ENCODE data around the gene RFX6. TPM values are rescaled to one million over a fixed set of nuclear protein-coding genes. Genes with fewer than 3 reads are reported as not detected.

RFX6 gene
- total RNA-seq, 1 donor from 2014 or later, result not detected

DNA sequence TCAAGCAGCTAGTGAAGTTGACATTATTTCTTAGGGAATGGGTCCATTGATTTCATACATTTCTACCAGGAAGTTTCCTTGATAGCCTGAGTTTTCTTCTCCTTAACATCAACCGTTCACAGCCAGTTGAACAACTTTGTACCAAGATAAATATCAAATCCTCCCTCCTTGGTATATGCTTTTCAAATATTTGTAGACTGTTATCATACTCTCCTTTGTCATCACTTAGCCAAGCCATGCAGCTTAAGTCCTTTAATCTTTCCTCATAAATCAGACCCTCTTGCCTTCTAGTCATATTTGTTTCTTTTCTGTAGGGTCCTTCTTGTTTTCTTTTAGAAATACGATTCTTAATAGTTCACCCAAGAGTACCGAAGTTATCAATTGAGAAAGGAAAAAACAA, 25.6 kb downstream of the RFX6 start:
- Mint-ChIP-seq H3K27me3 (ENCODE audit: low read depth, unreplicated experiment) (peaks cover 4% of the 10 kb centered on the region), H3K4me3 (ENCODE audit: unreplicated experiment) (no peak overlapping the region), H3K36me3 (ENCODE audit: low read depth, unreplicated experiment) (no peaks in the 10 kb centered on the region), H3K9me3 (ENCODE audit: unreplicated experiment) (peaks cover 14% of the 10 kb centered on the region), H3K4me1 (ENCODE audit: low read depth, unreplicated experiment) (no peaks in the 10 kb centered on the region), H3K27ac (ENCODE audit: unreplicated experiment) (no peak overlapping the region)
- TF ChIP-seq, protein P1, sequence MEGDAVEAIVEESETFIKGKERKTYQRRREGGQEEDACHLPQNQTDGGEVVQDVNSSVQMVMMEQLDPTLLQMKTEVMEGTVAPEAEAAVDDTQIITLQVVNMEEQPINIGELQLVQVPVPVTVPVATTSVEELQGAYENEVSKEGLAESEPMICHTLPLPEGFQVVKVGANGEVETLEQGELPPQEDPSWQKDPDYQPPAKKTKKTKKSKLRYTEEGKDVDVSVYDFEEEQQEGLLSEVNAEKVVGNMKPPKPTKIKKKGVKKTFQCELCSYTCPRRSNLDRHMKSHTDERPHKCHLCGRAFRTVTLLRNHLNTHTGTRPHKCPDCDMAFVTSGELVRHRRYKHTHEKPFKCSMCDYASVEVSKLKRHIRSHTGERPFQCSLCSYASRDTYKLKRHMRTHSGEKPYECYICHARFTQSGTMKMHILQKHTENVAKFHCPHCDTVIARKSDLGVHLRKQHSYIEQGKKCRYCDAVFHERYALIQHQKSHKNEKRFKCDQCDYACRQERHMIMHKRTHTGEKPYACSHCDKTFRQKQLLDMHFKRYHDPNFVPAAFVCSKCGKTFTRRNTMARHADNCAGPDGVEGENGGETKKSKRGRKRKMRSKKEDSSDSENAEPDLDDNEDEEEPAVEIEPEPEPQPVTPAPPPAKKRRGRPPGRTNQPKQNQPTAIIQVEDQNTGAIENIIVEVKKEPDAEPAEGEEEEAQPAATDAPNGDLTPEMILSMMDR (IDR thresholded peaks at IDR 0.05; ENCODE audit: insufficient read depth, low read depth, low read length), result no peak
- no peak for TF ChIP-seq EZH2 (IDR thresholded peaks at IDR 0.05; ENCODE audit: insufficient read depth, low read length)
- FAIRE-seq (no peak), DNase-seq (ENCODE audit: low read depth) (no peak)
- Histone ChIP-seq H3K27me3 (ENCODE audit: insufficient read depth, low read length) (no peaks in the 10 kb centered on the region), H3K36me3 (ENCODE audit: insufficient read depth, low read length) (no peaks in the 10 kb centered on the region), H2AFZ (ENCODE audit: low read depth, low read length) (no peak overlapping the region), H3K27ac (ENCODE audit: low read depth, low read length) (no peak overlapping the region), H3K4me1 (ENCODE audit: insufficient read depth, low read length) (no peaks in the 10 kb centered on the region), H3K9me3 (ENCODE audit: insufficient read depth, low read depth, low read length) (no peaks in the 10 kb centered on the region), H3K4me3 (ENCODE audit: insufficient read depth, low read depth, low read length) (no peak overlapping the region), H3K79me2 (ENCODE audit: insufficient read depth, low read length) (no peaks in the 10 kb centered on the region), H4K20me1 (ENCODE audit: insufficient read depth, low read length) (no peaks in the 10 kb centered on the region), H3K4me2 (ENCODE audit: low read length) (no peak overlapping the region), H3K9ac (ENCODE audit: low read length) (no peak overlapping the region)

DNA sequence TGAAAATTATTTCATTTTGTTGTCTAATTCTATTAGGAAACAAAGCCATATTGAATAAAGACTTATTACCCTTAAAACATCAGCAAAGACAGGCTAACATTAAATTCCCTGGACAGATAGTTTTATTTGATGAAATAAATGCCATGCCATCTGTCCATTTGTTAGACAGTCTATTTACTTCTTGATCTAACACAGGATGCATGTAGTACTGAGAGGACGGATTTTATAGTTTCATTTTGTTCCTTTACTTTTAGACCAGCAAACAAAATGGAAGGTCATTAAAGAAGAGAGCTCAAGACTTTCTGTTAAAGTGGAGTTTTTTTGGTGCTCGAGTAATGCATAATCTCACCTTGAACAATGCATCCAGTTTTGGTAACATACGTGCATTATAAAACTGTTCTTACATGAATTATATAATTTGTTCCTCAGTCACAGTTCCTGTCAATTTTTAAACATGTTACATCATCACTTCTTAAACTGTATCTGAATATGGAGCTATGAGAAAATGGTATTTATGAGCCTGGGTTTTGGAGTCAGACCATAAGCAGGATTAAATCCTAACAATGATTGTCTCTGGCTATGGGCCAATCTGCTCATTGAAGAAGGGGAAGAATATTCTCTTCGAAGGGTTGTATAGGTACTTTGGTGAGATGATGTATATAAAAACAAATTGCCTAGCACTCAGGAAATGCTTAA, 46.0 kb downstream of the RFX6 start:
- DNase-seq (ENCODE audit: low read depth) (no peak), FAIRE-seq (no peak)
- Mint-ChIP-seq H3K27me3 (ENCODE audit: low read depth, unreplicated experiment) (no peaks in the 10 kb centered on the region), H3K27ac (ENCODE audit: unreplicated experiment) (no peak overlapping the region), H3K9me3 (ENCODE audit: unreplicated experiment) (no peaks in the 10 kb centered on the region), H3K4me1 (ENCODE audit: low read depth, unreplicated experiment) (no peaks in the 10 kb centered on the region), H3K4me3 (ENCODE audit: unreplicated experiment) (no peak overlapping the region), H3K36me3 (ENCODE audit: low read depth, unreplicated experiment) (no peaks in the 10 kb centered on the region)
- Histone ChIP-seq H3K9ac (ENCODE audit: low read length) (no peak overlapping the region), H3K4me2 (ENCODE audit: low read length) (no peak overlapping the region), H4K20me1 (ENCODE audit: insufficient read depth, low read length) (no peaks in the 10 kb centered on the region), H2AFZ (ENCODE audit: low read depth, low read length) (no peak overlapping the region), H3K9me3 (ENCODE audit: insufficient read depth, low read depth, low read length) (no peaks in the 10 kb centered on the region), H3K79me2 (ENCODE audit: insufficient read depth, low read length) (no peaks in the 10 kb centered on the region), H3K27ac (ENCODE audit: low read depth, low read length) (no peak overlapping the region), H3K4me3 (ENCODE audit: insufficient read depth, low read depth, low read length) (no peak overlapping the region), H3K27me3 (ENCODE audit: insufficient read depth, low read length) (no peaks in the 10 kb centered on the region), H3K36me3 (ENCODE audit: insufficient read depth, low read length) (no peaks in the 10 kb centered on the region), H3K4me1 (ENCODE audit: insufficient read depth, low read length) (no peaks in the 10 kb centered on the region)
- TF ChIP-seq EZH2 (IDR thresholded peaks at IDR 0.05; ENCODE audit: insufficient read depth, low read length), result no peak
- TF ChIP-seq, protein P1 (IDR thresholded peaks at IDR 0.05; ENCODE audit: insufficient read depth, low read depth, low read length), result no peak

DNA sequence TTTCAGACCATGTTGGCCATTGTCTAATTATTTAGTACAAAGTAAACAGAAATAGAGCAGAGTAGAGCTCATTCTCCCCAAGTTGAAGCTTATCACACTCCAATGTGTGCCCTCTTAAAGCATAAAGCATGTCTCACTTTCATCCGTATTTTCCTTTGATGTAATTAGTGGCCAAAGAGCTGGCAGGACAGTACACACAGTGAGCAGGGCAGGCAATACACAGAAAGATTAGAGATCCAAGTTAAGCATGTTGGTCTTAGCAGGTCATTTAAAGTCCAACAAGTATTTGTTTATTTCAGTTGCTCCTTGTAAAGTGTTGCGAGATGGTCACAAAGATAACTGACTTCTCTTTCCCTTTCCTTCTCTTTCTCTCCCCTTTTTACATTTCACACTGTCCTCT, 47.2 kb downstream of the RFX6 start:
- Histone ChIP-seq H2AFZ (ENCODE audit: low read depth, low read length) (no peak overlapping the region), H3K4me3 (ENCODE audit: insufficient read depth, low read depth, low read length) (no peak overlapping the region), H3K27me3 (ENCODE audit: insufficient read depth, low read length) (no peaks in the 10 kb centered on the region), H3K9ac (ENCODE audit: low read length) (no peak overlapping the region), H3K36me3 (ENCODE audit: insufficient read depth, low read length) (no peaks in the 10 kb centered on the region), H3K27ac (ENCODE audit: low read depth, low read length) (no peak overlapping the region), H3K79me2 (ENCODE audit: insufficient read depth, low read length) (no peaks in the 10 kb centered on the region), H4K20me1 (ENCODE audit: insufficient read depth, low read length) (no peaks in the 10 kb centered on the region), H3K4me1 (ENCODE audit: insufficient read depth, low read length) (no peaks in the 10 kb centered on the region), H3K4me2 (ENCODE audit: low read length) (no peak overlapping the region), H3K9me3 (ENCODE audit: insufficient read depth, low read depth, low read length) (no peaks in the 10 kb centered on the region)
- H3K36me3 Mint-ChIP-seq (ENCODE audit: low read depth, unreplicated experiment), result no peaks in the 10 kb centered on the region
- no peaks in the 10 kb centered on the region for H3K9me3 Mint-ChIP-seq (ENCODE audit: unreplicated experiment)
- DNase-seq (ENCODE audit: low read depth) (no peak), FAIRE-seq (no peak)
- H3K27me3 Mint-ChIP-seq (ENCODE audit: low read depth, unreplicated experiment), result no peaks in the 10 kb centered on the region
- no peak overlapping the region for H3K27ac Mint-ChIP-seq (ENCODE audit: unreplicated experiment)
- H3K4me3 Mint-ChIP-seq (ENCODE audit: unreplicated experiment), result no peak overlapping the region
- TF ChIP-seq EZH2 (IDR thresholded peaks at IDR 0.05; ENCODE audit: insufficient read depth, low read length), result no peak
- TF ChIP-seq, protein P1 (IDR thresholded peaks at IDR 0.05; ENCODE audit: insufficient read depth, low read depth, low read length), result no peak
- H3K4me1 Mint-ChIP-seq (ENCODE audit: low read depth, unreplicated experiment), result no peaks in the 10 kb centered on the region
